NCI-H748 treated with DMSO at 0.1 percent for 48 hours (cell line): ENCODE data around the gene STAT4.

Source experiments
- DNase-seq: peaks from one replicate; lab custom pipeline; 2025; lab: John Stamatoyannopoulos, UW

STAT4 gene

GRCh38 chr2:191173206-191173605 is 22.4 kb upstream of the STAT4 start:
- DNase-seq, result no peak

GRCh38 chr2:191171708-191172355 is 21.0 kb upstream of the STAT4 start:
- no peak for DNase-seq

DNA sequence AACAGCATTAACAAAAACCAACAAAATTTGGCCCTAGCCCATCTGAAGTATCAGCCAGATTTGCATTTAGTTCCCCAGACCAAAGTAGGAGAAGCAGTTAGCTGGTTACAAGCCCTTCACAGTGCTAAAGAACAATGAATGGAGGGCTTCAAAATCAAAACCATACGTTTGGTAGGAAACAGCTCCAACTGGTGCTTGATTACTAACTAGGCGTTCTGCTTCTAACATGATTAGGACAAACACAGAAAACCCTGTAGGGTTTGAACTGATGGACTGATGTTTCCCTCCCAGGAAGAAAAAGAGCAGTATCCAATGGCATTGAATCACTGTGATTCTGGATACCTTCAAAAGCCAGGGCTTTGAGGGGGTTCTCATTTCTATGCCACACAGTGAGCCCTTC is 20.5 kb upstream of the STAT4 start:
- DNase-seq, result no peak

DNA sequence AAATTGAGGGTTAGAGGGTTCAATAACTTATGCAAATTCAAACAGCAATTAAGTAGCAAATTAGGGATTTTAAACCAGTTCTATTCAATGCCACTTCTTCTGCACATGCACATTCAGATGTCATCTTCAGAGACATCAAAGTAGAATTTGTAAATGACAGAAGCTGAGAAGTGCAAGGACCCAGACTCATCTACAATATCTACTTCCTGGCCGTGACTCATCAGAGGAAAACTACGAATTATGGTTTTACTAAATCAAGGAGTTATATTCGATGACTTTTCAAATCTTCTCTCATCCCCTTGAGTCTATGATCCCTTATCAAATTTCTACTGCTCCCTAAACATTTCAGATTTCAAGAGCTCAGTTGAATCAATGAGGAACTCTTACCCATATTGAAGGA is 20.0 kb upstream of the STAT4 start:
- DNase-seq, result no peak

DNA sequence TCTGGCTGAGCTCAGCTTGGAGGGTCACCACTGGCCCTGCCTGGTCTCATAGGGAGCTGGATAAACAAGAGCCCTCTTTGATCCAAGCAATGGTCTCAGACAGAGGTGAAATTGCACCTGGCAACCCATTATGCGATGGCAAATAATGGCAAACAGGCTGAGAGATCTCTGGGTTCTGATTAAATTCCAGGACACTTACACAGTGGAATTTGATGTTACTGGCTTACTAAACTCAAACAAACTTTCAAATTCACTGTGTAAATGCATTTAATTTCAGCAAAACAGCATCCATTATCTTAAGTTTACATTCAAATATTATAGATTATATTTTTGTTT is 19.5 kb upstream of the STAT4 start:
- no peak for DNase-seq

- no peak for DNase-seq
Measured at GRCh38 chr2:191169456-191170300, 18.9 kb upstream of the STAT4 start.

DNA sequence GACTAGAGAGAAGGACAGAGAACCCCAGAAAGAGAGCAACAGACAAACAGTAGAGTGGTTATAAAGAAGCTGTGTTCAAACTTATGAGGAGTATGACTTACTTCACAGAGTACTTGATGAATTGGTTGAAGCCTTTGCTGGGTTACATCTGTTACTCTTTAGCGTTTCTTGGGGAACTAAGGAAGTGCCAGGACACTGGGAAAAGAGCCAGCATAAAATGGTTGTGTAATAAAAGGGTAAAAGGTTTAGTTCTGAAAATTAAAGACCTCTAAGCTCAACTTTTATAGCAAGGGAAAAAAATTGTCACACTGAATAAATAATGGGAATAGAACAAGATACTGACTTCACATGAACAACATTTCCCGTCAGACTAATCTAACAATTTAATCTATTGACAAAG is 17.0 kb upstream of the STAT4 start:
- DNase-seq, result no peak

DNA sequence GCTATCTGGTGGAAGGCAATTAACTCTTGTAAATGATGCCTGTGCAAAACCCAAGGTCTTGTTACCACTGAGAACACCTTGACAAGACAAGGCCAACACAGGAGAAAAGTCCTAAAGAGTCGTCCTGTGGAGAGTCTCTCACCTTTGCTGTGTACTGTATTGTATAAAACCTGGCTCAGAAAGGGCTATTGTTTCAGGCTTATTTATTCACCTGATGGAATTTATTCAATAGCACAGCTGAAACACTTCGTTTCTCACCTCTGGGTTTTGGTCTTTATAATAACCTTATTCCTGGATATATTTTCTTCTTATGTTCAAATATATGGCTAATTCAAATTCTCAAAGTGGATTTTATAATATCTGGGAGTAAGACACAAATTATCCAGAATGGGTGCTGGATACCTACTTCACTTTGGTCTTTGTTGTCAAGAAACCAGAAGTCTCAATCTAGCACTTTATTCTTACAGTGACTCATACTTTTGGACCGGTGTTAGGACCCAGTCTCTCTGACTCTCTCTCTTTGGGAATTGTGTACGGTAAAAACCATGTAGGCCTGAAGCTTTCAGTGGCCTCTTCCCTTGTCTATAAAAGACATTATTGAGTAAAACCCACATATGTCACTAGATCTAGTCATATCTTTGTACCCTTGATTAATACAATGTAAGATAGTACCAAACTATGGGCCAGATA is 16.1 kb upstream of the STAT4 start:
- DNase-seq, result no peak

DNA sequence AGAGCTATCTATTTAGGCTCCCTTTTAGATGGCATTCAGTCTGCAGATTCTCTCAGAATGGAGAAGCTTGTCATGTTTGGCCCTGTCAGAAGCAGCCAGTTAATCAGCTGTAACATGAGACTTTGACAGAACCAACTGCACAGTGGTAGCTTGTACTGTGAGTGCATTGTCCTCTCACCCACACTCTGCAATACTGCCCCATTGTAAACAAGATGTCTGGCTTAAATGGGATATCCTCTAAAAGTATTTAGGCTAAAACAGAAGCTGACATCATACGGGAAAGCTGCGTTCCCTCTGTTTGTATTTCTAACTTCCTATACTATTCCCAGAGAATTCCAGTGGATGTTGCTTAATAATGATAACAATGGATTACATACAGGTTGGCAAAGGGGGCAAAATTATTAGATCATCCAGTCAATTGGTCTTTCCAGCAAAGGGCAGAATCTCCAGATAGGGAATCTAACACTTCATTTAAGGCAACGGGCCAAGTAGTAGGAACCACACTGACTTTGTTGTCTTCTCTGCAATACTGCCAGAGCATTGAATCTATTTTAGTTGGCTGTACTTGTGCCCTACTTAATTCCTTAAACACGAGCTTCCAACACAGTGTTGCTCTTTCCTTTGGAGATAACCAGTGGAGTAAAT is 15.4 kb upstream of the STAT4 start:
- peak; percentile 62 for DNase-seq

DNA sequence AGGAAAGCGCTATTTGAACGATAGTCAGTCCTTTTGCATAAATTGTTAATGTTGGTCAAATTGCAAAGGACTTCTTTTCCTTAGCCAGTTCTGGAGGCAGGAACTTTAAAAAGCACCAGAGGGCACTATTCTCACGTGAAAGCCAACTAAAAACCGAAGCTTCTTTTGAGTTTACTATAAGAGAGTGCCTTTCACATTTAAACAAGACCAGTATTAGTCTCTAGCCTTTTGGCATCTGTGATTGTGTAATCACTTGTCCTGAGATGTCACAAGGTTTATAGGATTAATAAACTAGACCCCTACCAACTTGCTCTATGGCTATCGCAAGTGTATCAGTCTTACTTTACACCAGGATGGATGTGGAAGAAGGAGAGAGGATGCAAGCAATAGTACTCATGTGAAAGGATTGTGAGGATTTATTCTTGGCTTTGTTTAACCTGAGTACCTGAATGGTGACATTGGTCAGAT is 14.4 kb upstream of the STAT4 start:
- DNase-seq, result peak; percentile 65

GRCh38 chr2:191158747-191159146 is 8.0 kb upstream of the STAT4 start:
- no peak for DNase-seq

DNA sequence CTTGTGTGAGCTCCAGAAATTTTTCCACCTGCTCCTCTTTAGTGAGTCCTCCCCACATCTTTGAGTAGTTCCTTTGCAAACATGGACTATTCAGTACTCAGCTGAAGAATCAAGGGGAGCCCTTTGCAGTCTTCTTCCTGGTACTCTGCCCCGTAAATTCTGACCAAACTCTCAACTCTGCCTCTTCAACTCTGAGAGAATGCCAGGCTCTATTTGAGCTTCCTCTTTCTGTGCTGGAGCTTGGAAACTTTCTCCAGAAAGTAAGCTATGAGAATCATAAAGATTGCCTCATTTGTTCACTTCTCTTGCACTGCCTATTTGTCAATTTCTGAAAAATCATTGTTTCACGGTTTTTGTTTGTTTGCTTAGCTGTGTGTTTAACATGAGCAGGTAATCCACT is 7.4 kb upstream of the STAT4 start:
- no peak for DNase-seq

GRCh38 chr2:191155608-191156071 is 4.8 kb upstream of the STAT4 start:
- peak; percentile 66 for DNase-seq

- DNase-seq, result no peak
Measured at GRCh38 chr2:191153716-191154115, 2.9 kb upstream of the STAT4 start.

- DNase-seq, result no peak
Measured at GRCh38 chr2:191152482-191153240, 1.9 kb upstream of the STAT4 start.

DNA sequence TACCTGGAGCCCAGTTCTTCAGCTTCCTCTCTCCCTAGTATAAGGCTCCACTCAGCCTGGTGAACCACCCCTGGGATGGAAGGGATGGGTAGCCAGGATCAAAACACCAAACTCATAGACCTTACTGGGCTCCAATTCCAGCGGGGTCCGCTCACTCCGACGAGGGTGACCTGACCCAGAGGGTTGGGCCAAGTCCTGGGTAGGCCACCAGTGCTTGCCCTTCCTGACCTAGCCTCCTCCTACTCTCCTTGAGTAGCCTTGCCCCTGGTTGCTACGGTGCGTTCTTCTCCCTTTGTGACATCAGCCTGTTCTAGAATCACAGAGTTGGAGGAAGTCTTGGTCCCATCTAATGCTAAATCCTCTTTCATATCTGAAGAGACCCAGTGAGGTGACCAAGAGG is 537 bp upstream of the STAT4 start:
- DNase-seq, result no peak

DNA sequence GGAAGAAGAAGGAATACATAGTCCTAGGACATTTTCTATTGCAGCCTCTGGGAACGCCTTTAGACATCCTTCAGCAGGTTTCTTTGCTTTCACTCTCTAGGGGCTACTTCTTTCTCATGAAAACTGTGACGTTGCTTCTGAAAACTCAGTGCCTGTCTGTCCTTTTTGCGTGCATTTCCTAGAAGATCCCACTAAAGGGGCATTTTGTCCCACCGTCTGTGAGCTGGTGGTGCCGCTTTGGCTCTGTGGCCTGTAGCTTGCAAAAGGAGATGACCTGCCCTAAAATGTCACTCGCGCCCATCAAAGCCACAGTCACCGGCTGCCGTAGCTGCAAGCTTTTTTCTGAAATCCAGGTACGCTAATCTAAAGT is 579 bp downstream of the STAT4 start:
- DNase-seq, result no peak

DNA sequence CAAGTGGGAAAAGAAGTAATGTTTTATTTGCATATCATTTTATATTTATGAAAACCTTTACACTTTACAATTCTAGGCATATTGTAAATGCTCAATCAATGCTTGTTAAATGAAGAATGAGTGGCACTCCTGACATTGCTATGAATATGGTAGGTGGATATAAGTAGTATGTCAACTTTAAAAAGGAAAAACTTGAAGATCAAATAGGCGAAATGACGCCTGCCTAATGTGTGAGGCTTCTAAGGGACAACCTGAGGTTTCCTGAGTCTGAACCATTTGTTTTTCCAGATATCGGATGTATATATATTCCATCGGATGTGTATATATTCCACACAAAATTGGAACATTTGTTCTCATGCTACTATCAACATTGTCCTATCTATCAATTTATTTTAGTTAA is 1.4 kb downstream of the STAT4 start:
- no peak for DNase-seq

- DNase-seq, result no peak
Measured at GRCh38 chr2:191148791-191149190, 2.0 kb downstream of the STAT4 start.

GRCh38 chr2:191148281-191148680 is 2.5 kb downstream of the STAT4 start:
- no peak for DNase-seq

- no peak for DNase-seq
Measured at GRCh38 chr2:191145769-191146471, 4.9 kb downstream of the STAT4 start.
